Ureter (tissue), 1 donor: Measurements from ENCODE around the gene DHRS7C. TPM values are rescaled to one million over a fixed set of nuclear protein-coding genes. Genes with fewer than 3 reads are reported as not detected.

Experiments used
- DNase-seq: peaks from one replicate; pipeline ENCODE4 v3.0.0-alpha.2; 2020; ENCODE audit warnings: low spot score
- total RNA-seq: library from RNA; stranded (reverse); gene quantifications from one replicate; pipeline ENCODE4 v1.2.4, GENCODE V29; 2023
- donor health status: DM: yes; HTN: yes; CAD: no.

DHRS7C gene, protein sequence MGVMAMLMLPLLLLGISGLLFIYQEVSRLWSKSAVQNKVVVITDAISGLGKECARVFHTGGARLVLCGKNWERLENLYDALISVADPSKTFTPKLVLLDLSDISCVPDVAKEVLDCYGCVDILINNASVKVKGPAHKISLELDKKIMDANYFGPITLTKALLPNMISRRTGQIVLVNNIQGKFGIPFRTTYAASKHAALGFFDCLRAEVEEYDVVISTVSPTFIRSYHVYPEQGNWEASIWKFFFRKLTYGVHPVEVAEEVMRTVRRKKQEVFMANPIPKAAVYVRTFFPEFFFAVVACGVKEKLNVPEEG
- not detected for total RNA-seq

GRCh38 chr17:9790889-9791876 lies at the start of gene DHRS7C:
Gene DHRS7C (minus strand): TSS chr17:9791592. CDS start chr17:9791284, 308 bp downstream.
- no peak for DNase-seq

DNA sequence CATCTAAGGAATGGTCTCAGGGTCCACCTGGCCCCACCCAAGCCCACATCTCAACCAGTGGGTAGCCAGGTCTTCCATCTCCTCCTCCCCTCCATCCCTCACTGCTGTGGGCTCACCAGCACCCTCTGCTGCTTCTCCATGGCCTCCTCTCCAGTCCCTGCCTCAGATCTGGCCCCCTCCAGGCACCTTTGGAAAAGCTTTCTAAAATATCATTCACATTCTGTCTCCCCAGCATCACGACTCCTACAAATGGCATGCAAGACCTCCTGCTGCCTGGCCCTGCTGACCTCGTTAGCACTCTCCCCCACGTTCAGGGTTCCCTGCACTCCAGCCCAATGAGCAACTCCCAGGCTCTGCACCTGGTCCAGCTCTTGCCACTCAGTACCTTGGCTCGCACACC lies 48.0 kb upstream of the DHRS7C start:
- DNase-seq: no peak

GRCh38 chr17:9837551-9838471 lies 46.4 kb upstream of the DHRS7C start:
- no peak for DNase-seq

DNA sequence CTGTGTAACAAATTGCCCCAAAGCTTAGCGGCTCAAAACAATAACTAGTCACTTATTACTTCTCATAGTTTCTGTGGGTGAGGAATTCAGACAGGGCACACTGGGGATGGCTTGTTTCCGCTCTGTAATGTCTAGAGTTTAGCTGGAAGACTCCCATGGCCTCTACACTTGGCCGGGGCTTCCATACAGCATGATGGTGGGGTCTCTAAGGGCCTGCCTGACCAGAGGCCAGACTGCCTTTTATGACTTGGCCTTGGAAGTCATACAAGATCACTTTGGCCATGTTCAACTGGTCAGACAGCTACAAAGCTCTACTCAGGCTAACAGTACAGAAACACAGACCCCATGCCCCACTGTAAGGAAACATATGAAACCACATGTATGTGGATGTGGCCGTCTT lies 42.5 kb upstream of the DHRS7C start:
- DNase-seq: no peak

DNA sequence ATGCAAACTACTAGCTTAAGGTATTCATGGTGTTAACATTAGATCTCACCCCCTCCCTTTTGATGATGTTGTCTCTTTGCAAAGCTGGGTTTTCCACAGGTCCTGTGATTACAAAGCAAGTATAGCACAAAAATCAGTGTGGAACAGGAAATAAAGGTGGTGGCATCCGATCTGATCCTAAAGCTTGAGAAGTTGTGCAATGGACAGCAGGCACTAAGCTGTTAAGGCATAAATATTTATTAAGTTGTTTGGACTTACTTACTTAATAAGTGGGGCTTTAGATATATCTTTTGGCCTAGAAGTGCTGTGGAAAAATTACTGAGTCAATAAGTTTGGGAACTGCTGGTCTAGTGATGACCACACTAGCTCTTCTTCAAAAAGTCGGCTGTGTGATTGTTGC lies 39.3 kb upstream of the DHRS7C start:
- DNase-seq: no peak

- no peak for DNase-seq
Measured at GRCh38 chr17:9829343-9829742, 38.0 kb upstream of the DHRS7C start.

DNA sequence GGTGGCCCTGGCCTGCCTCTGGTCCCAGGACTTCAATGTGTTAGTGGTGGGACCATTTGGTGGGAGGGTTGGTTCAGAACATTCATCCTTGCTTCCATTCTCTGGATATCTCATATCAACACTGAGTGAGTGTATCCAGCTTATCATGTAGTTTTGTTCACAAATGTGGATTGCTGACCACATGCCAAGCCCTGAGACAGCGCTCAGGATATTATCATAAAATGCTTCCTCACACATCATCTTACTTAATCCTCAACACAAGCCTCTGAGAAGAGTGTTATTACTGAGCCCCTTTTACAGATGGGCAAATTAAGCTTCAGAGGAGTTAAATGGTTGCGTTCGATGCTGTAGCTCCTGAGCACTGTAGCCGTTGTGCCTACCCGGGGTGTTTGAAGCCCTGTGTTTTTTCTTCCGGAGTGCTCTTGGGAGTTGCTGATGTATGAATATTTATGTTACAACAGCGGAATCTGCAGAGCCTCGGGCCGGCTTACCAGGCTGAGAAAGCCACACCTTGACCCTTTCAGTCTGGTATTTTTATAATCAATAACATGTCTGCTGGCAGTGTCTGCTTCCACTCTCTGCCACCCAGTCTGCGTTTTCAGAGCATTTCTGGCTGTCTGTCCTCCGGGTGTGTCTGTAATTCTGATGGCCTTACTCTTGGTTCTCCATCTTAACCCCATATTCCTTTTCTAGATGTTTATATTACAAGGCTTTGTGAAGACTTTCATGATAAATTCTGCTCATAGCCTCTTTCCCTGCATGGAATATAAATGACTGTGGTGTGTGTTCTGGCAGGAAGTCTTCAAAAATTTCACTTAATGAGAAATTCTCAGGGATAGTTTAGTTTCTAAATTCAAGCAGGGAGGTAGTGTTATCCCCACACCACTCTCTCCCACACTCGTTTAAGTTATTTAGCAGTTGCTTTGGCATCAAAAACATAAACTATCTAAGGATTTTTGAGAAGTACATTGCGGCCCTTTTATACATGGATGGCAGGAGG lies 37.2 kb upstream of the DHRS7C start:
- no peak for DNase-seq

DNA sequence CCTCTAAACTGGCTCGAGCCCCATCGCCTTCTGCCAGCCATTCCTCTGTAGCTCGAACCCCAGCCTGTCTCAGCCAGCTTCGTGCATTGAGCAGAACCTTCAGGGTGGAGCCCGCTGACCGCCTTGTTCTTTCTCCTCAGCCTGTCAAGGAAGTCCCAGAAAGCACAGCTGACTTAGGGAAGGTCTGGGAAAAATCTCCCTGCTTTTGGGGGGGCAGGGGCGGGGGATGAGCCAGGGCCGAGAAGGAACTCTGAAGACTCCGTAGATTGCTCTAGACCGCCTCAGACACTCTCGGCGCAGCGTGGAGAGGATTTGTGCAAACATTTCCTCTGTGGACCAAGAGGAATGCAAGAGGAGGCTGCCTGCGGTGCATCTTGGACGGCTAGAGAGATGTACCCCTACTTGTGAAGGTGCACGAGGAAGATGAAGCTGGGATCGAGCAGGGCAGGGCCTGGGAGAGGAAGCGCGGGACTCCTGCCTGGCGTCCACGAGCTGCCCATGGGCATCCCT lies 34.3 kb upstream of the DHRS7C start, which contains the start of gene GLP2R:
TSS of gene GLP2R (plus strand) at position 284 of the 510 bp plus-strand sequence. CDS start at position 424, 140 bp downstream.
- DNase-seq: no peak

GRCh38 chr17:9824797-9825338 lies 33.5 kb upstream of the DHRS7C start:
- no peak for DNase-seq

- no peak for DNase-seq
Measured at GRCh38 chr17:9824094-9824493, 32.7 kb upstream of the DHRS7C start.

DNA sequence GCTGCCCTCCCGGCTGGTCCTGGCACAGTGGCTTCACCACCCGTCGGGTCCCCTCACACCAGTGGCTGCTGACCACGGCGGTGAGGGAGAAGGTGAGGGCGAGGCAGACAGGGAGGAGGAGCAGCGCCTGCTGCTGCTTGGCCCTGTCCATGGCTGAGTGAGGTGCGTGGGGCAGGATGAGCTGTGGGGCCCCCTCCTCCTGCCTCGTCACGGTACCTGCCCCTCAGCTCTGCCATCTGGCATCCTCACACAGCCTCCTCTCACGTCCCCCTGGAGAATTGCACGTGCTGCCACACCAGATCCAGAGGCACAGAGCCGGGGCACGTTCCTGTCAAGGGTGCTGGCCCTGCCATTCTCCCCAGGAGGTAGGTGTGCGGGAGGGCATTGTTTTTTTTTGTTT lies 30.5 kb upstream of the DHRS7C start, which contains the start of gene GSG1L2:
TSS of gene GSG1L2 (minus strand) at position 159 of the 400 bp plus-strand sequence. CDS start at position 151, 8 bp downstream.
- DNase-seq: no peak

DNA sequence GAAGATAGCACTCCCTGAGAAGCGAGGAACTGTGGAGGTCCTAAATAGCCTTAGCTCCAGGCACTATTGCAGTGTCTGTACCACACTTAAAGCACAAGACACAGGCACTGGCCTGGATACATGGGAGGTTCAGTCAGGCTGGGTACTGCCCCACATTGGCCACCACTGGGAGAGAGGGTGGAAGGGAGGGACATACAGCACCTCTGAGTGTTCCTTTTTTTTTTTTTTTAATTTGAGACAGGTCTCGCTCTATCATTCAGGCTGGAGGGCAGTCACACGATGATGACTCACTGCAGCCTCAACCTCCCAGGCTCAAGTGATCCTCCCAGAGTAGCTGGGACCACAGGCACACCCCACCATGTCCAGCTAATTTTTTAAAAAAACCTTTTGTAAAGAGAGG lies 29.1 kb upstream of the DHRS7C start:
- no peak for DNase-seq

GRCh38 chr17:9818760-9819159 lies 27.4 kb upstream of the DHRS7C start:
- no peak for DNase-seq

DNA sequence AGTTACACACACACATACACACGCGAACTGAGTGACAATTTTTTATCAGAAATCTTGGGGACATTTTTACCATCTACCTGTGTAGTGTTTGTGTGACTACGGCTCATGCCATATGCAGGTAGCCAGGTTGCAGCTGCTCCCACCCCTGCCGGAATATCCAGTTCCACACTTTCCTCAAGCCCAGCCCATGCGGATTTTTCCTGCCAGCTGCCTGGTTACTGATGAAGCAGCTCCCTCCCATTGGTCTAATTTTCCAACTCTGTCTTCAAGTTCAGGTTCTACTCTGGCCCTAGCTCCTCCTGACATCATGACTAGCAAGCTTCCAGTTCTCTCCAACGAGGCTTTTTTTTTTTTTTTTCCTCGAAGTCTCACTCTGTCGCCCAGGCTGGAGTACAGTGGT lies 25.7 kb upstream of the DHRS7C start:
- peak; percentile 59 for DNase-seq

DNA sequence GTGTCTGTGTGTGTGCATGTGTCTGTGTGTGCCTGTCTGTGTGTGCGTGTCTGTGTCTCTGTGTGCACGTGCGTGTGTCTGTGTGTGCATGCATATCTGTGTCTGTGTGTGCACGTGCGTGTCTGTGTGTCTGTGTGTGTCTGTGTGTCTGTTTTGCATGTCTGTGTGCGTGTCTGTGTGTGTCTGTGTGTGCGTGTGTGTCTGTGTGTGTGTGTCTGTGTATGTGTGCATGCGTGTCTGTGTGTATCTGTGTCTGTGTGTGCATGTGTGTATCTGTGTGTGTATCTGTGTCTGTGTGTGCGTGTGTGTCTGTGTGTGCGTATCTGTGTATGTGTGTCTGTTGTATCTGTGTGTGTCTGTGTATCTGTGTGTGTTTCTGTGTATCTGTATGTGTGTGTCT lies 25.1 kb upstream of the DHRS7C start:
- DNase-seq: no peak

DNA sequence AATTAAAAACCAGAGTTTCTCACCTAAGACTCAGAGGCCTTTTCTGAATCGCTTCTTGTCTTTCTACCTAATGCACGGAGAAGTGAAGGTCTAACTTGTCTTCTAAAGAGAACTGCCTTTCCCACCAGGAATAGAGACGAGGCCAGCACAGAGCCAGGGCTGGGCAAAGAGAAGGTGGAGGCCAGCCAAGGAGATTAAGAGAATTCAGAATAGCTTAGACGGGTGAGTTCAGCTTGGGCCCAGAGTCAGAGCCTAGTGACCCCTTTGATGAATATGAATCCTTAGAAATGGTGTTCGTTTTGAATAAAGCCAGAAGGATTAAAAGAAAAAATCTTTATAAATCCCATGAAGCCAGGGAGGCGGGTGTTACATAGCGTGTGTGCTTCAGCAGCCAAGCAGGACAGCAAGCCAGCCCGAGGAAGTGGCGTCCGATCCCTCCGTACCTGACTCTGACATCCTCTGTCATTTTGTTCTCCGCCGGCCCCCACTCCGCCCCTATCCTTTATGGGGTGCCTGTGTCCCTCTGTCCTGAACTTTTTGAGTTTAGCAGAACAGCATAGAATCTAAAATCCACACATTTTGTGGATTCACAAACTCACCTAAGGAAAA lies 23.0 kb upstream of the DHRS7C start:
- DNase-seq: no peak

- no peak for DNase-seq
Measured at GRCh38 chr17:9813166-9813565, 21.8 kb upstream of the DHRS7C start.

- DNase-seq: no peak
Measured at GRCh38 chr17:9811537-9811936, 20.1 kb upstream of the DHRS7C start.

GRCh38 chr17:9811086-9811485 lies 19.7 kb upstream of the DHRS7C start:
- DNase-seq: no peak
